ENCODE results near the gene CCDC200. TPM values are rescaled to one million over a fixed set of nuclear protein-coding genes. Genes with fewer than 3 reads are reported as not detected.
"Not testable (repeated sequence)": the region's sequence is repeated elsewhere in the genome, so short reads cannot be mapped to it uniquely, and the experiment has no call there.

CCDC200 gene
- total RNA-seq = not detected
- not detected for polyA plus RNA-seq

DNA sequence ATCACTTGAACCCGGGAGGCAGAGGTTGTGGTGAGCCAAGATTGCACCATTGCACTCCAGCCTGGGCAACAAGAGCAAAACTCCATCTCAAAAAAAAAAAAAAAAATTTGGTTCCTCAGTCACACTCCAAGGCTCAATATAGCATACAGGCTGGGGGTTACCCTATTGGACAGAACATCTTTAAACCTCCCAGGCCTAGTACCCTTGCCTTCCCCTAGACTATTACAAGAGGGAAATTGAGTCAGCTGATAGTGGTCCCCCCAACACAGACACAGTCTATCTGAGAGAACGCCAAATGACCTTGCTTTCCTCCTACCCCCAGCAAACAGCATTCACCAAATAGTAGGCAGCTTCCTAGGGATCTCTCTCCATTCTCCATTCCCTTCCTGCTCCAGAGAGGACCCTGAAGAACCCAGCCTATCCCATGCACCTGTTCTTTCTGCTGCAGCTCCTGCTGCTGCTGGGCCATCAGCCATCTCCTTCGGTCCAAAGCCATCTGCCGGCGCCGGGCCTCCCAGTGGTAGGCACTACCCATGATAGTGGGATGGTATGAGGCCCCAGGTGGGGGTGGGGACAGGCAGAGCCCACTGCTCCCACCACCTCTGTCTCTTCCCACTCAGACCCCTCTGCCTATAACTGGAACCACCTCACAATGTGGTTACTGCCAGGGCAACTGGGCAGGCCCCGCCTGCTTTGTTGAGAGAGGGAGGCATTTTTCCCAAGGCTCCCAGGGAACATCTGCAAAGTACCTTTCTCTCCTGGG is at the start of gene CCDC200:
CCDC200 (minus strand) TSS at position 604 of the 763 bp plus-strand sequence; CDS start at position 535, 69 bp downstream.
- not testable (repeated sequence) for DNase-seq (ENCODE audit: extremely low spot score); H3K4me1 ChIP-seq (ENCODE audit: insufficient read depth); H3K4me3 ChIP-seq (ENCODE audit: low read depth, low read length); H3K27ac ChIP-seq (ENCODE audit: low read depth); H3K36me3 ChIP-seq (ENCODE audit: insufficient read depth)
- no CpG with 5 or more reads among the region's 7 CpGs for WGBS

DNA sequence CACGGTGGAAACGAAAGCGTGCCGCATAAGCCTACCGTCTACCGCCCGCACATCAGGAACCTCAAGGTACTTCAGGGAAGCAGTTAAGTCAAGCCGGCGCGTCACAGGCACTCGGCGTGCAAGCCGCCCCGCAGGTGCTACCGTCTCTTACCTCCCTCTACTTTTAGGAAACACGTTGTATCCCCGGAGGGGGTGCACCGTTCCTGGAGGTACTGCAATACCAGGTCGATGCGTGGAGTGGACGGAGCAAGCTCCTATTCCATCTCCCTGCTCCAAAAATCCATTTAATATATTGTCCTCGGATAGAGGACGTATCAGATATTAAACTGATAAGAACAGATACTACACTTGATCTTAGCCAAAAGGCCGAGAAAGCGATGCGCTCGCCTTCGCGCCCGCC is 44.5 kb upstream of the CCDC200 start:
- not testable (repeated sequence) for H3K27ac ChIP-seq (ENCODE audit: low read depth); H3K36me3 ChIP-seq (ENCODE audit: insufficient read depth); DNase-seq (ENCODE audit: extremely low spot score); H3K4me1 ChIP-seq (ENCODE audit: insufficient read depth); H3K4me3 ChIP-seq (ENCODE audit: low read depth, low read length)
- WGBS = no CpG with 5 or more reads among the region's 30 CpGs

DNA sequence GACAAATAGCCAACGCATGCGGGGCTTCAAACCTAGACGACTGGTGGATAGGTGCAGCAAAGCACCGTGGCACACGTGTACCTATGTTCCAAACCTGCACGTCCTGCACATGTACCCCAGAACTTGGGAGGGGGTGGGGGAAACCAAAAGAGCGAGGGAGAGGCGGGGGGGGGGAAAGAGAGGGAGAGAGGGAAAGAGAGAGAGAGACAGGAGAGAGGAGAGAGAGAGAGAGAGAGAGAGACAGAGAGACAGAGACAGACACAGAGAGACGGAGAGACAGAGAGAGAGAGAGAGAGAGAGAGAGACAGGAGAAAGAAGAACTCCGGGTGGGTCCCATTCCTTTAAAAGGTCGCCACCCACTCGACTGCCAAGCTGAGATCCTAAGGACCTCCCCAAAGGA is 44.1 kb upstream of the CCDC200 start:
- not testable (repeated sequence) for H3K27ac ChIP-seq (ENCODE audit: low read depth); H3K4me1 ChIP-seq (ENCODE audit: insufficient read depth); H3K36me3 ChIP-seq (ENCODE audit: insufficient read depth); DNase-seq (ENCODE audit: extremely low spot score); H3K4me3 ChIP-seq (ENCODE audit: low read depth, low read length)
- WGBS = 57% methylated on average over 1 of the region's 12 CpGs

DNA sequence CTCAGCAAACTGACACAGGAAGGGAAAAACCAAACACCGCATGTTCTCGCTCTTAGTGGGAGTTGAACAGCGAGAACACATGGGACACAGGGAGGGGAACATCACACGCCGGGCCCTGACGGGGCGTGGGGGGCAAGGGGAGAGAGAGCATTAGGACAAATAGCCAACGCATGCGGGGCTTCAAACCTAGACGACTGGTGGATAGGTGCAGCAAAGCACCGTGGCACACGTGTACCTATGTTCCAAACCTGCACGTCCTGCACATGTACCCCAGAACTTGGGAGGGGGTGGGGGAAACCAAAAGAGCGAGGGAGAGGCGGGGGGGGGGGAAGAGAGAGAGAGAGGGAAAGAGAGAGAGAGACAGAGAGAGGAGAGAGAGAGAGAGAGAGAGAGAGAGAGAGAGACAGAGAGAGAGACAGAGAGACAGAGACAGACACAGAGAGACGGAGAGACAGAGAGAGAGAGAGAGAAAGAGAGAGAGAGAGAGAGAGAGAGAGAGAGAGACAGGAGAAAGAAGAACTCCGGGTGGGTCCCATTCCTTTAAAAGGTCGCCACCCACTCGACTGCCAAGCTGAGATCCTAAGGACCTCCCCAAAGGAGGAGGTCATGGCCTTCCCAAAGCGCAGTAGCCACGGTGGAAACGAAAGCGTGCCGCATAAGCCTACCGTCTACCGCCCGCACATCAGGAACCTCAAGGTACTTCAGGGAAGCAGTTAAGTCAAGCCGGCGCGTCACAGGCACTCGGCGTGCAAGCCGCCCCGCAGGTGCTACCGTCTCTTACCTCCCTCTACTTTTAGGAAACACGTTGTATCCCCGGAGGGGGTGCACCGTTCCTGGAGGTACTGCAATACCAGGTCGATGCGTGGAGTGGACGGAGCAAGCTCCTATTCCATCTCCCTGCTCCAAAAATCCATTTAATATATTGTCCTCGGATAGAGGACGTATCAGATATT is 42.4 kb upstream of the CCDC200 start:
- not testable (repeated sequence) for DNase-seq (ENCODE audit: extremely low spot score); H3K4me1 ChIP-seq (ENCODE audit: insufficient read depth); H3K4me3 ChIP-seq (ENCODE audit: low read depth, low read length); H3K27ac ChIP-seq (ENCODE audit: low read depth); H3K36me3 ChIP-seq (ENCODE audit: insufficient read depth)
- WGBS = no CpG with 5 or more reads among the region's 43 CpGs

DNA sequence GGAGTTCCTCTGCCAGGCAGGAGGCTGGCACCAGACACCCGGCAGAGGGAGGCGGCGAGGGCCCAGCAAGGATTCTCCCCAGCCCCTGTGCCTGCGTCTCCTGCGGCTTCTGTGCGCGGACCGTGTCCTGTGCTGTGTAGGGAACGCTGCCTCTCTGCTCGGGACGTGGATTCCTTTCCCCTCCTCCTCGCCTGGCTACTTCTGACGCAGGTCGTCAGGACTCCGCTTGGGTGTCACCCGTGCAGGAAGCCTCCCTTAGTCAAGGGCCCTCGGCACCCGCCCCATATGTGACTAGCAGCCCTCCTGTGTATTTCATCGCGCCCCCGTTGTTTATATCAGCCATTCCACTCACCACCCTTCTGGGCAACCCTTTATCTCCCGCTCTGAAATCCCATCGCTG is 18.0 kb upstream of the CCDC200 start:
- H3K4me3 ChIP-seq (ENCODE audit: low read depth, low read length); H3K36me3 ChIP-seq (ENCODE audit: insufficient read depth); H3K4me1 ChIP-seq (ENCODE audit: insufficient read depth); DNase-seq (ENCODE audit: extremely low spot score); H3K27ac ChIP-seq (ENCODE audit: low read depth): not testable (repeated sequence)
- 2% methylated on average over 11 of the region's 23 CpGs for WGBS

DNA sequence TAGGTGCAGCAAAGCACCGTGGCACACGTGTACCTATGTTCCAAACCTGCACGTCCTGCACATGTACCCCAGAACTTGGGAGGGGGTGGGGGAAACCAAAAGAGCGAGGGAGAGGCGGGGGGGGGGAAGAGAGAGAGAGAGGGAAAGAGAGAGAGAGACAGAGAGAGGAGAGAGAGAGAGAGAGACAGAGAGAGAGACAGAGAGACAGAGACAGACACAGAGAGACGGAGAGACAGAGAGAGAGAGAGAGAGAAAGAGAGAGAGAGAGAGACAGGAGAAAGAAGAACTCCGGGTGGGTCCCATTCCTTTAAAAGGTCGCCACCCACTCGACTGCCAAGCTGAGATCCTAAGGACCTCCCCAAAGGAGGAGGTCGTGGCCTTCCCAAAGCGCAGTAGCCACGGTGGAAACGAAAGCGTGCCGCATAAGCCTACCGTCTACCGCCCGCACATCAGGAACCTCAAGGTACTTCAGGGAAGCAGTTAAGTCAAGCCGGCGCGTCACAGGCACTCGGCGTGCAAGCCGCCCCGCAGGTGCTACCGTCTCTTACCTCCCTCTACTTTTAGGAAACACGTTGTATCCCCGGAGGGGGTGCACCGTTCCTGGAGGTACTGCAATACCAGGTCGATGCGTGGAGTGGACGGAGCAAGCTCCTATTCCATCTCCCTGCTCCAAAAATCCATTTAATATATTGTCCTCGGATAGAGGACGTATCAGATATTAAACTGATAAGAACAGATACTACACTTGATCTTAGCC is 12.4 kb upstream of the CCDC200 start:
- not testable (repeated sequence) for H3K4me3 ChIP-seq (ENCODE audit: low read depth, low read length); H3K4me1 ChIP-seq (ENCODE audit: insufficient read depth); H3K36me3 ChIP-seq (ENCODE audit: insufficient read depth); H3K27ac ChIP-seq (ENCODE audit: low read depth); DNase-seq (ENCODE audit: extremely low spot score)
- 2% methylated on average over 3 of the region's 34 CpGs for WGBS

DNA sequence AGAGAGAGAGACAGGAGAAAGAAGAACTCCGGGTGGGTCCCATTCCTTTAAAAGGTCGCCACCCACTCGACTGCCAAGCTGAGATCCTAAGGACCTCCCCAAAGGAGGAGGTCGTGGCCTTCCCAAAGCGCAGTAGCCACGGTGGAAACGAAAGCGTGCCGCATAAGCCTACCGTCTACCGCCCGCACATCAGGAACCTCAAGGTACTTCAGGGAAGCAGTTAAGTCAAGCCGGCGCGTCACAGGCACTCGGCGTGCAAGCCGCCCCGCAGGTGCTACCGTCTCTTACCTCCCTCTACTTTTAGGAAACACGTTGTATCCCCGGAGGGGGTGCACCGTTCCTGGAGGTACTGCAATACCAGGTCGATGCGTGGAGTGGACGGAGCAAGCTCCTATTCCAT is 11.2 kb upstream of the CCDC200 start:
- H3K4me1 ChIP-seq (ENCODE audit: insufficient read depth); H3K27ac ChIP-seq (ENCODE audit: low read depth); H3K36me3 ChIP-seq (ENCODE audit: insufficient read depth); DNase-seq (ENCODE audit: extremely low spot score); H3K4me3 ChIP-seq (ENCODE audit: low read depth, low read length): not testable (repeated sequence)
- WGBS = no CpG with 5 or more reads among the region's 26 CpGs

DNA sequence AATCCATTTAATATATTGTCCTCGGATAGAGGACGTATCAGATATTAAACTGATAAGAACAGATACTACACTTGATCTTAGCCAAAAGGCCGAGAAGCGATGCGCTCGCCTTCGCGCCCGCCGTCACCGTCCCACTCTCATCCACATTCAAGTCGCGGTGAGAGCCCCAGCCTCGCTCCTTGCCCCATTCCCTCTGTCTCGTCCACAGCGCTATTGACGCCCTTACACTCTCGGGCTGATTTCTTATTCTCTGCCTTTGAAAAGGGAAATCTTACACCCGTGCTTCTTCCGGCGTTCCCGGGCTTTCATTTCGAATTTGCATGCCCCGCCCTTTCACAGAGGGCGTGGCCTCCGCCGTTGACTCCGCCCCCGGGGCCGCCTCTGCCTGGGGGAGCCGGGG is 5.5 kb upstream of the CCDC200 start, which contains the start of gene RNU2-1:
RNU2-1 (minus strand) TSS at position 101 of the 400 bp plus-strand sequence.
- DNase-seq (ENCODE audit: extremely low spot score); H3K4me3 ChIP-seq (ENCODE audit: low read depth, low read length): not testable (repeated sequence)

DNA sequence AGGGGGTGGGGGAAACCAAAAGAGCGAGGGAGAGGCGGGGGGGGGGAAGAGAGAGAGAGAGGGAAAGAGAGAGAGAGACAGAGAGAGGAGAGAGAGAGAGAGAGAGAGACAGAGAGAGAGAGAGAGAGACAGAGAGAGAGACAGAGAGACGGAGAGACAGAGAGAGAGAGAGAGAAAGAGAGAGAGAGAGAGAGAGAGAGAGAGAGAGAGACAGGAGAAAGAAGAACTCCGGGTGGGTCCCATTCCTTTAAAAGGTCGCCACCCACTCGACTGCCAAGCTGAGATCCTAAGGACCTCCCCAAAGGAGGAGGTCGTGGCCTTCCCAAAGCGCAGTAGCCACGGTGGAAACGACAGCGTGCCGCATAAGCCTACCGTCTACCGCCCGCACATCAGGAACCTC is 4.8 kb upstream of the CCDC200 start:
- WGBS = 0% methylated on average over 1 of the region's 15 CpGs

More for the DNA sequence above, 5.5 kb upstream of the CCDC200 start, which contains the start of gene RNU2-1:
- H3K36me3 ChIP-seq (ENCODE audit: insufficient read depth); H3K4me1 ChIP-seq (ENCODE audit: insufficient read depth); H3K27ac ChIP-seq (ENCODE audit: low read depth): not testable (repeated sequence)
- no CpG with 5 or more reads among the region's 31 CpGs for WGBS

DNA sequence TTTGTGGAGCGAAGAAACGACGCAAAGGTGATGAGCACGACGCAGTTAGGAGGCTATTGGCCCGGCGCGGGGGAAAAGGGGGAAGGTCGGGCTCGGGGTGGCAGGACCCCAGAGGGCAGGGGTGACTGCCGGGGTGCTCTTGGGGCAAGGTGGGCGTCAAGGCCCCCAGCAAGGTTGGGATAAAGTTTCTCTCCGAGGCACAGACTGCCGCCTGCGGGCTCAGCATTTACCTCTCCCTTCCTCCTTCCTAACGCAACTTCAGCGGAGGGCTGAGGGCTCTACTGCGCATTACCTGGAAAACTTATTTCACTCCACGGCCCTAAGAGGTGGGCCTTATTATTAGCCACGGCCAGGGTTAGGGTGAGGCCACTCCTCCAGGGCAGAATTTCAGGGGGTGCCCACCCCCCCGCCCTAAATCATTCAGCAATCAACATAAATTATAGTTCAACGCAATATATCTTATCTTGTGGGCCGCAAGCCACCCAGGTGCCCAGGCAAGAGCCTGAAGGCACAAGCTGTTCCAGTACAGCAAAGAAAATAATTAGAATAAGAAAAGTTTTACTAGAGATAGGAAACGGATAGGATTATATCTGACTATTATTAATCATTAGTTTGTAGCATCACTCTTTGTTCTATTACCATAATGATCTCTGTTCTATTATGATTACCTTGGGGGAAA is 3.7 kb upstream of the CCDC200 start:
- not testable (repeated sequence) for H3K36me3 ChIP-seq (ENCODE audit: insufficient read depth); DNase-seq (ENCODE audit: extremely low spot score); H3K27ac ChIP-seq (ENCODE audit: low read depth); H3K4me3 ChIP-seq (ENCODE audit: low read depth, low read length); H3K4me1 ChIP-seq (ENCODE audit: insufficient read depth)
- WGBS = 69% methylated on average over 16 of the region's 24 CpGs

More for the DNA sequence above, 4.8 kb upstream of the CCDC200 start:
- not testable (repeated sequence) for H3K27ac ChIP-seq (ENCODE audit: low read depth); H3K36me3 ChIP-seq (ENCODE audit: insufficient read depth); DNase-seq (ENCODE audit: extremely low spot score); H3K4me3 ChIP-seq (ENCODE audit: low read depth, low read length); H3K4me1 ChIP-seq (ENCODE audit: insufficient read depth)

DNA sequence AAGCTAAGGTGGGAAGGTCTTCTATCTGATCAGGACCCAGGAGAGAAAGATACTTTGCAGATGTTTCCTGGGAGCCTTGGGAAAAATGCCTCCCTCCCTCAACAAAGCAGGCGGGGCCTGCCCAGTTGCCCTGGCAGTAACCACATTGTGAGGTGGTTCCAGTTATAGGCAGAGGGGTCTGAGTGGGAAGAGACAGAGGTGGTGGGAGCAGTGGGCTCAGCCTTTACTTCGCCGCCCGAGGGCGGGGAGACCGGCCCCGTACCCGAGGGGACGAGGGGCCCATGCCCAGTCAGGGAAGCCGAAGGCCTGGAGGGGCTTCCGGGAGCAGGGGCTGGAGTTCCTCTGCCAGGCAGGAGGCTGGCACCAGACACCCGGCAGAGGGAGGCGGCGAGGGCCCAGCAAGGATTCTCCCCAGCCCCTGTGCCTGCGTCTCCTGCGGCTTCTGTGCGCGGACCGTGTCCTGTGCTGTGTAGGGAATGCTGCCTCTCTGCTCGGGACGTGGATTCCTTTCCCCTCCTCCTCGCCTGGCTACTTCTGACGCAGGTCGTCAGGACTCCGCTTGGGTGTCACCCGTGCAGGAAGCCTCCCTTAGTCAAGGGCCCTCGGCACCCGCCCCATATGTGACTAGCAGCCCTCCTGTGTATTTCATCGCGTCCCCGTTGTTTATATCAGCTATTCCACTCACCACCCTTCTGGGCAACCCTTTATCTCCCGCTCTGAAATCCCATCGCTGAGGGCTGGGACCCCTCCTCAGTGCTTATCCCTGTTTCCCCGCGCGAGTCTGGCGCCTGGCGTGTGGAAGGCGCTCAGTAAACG is 3.0 kb upstream of the CCDC200 start:
- WGBS = 70% methylated on average over 19 of the region's 40 CpGs
- H3K27ac ChIP-seq (ENCODE audit: low read depth) = peak overlapping the region; percentile 32
- not testable (repeated sequence) for H3K4me1 ChIP-seq (ENCODE audit: insufficient read depth); H3K4me3 ChIP-seq (ENCODE audit: low read depth, low read length); DNase-seq (ENCODE audit: extremely low spot score); H3K36me3 ChIP-seq (ENCODE audit: insufficient read depth)

DNA sequence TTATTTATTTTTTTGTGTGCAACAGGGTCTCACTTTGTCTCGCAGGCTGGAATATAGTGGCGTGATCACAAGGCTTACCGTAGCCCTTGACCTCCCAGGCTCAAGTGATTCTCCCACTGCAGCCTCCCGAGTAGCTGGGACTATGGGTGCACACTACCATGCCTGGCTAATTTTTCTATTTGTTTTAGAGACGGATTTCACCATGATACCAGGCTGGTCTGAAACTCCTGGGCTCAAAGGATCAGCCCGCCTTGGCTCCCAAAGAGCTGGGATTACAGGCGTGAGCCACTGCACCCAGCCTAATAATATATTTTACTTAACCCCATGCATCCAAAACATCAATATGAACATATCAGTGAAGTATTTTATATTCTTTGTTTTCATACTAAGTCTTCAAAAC is 2.0 kb downstream of the CCDC200 start:
- no peak for DNase-seq (ENCODE audit: extremely low spot score)
- Histone ChIP-seq H3K4me1 (ENCODE audit: insufficient read depth) (peaks cover 1% of the 10 kb centered on the region), H3K27ac (ENCODE audit: low read depth) (no peak overlapping the region), H3K36me3 (ENCODE audit: insufficient read depth) (no peaks in the 10 kb centered on the region), H3K4me3 (ENCODE audit: low read depth, low read length) (no peak overlapping the region)
- 92% methylated on average over 7 of the region's 7 CpGs for WGBS
